HEK293T (cell line): ENCODE data around the gene HOXD13.

Experiments
- CTCF ChIA-PET: fragments of 350-600 bp; formaldehyde crosslinking; extraction: SDS; loops from one replicate; lab custom pipeline; 2021; ENCODE audit warnings: antibody characterized with exemption, inconsistent platforms; lab: Yijun Ruan, JAX
- POLR2A ChIA-PET: fragments of 350-600 bp; formaldehyde crosslinking; extraction: SDS; loops from one replicate; lab custom pipeline; 2020; ENCODE audit warnings: antibody characterized with exemption, inconsistent platforms; lab: Yijun Ruan, JAX
- DNase-seq: peaks from one replicate; pipeline ENCODE4 v3.0.0; 2012; ENCODE audit warnings: mixed read lengths; ENCODE audit errors: extremely low spot score
- ARNT ChIP-seq: fragments of 450-650 bp; IDR thresholded peaks from 2 replicates; pipeline ENCODE4 v1.6.1; 2017; ENCODE audit warnings: mild to moderate bottlenecking
- BHLHE40 ChIP-seq: fragments of 450-650 bp; IDR thresholded peaks from 2 replicates; pipeline ENCODE4 v1.6.1; 2016; ENCODE audit warnings: mild to moderate bottlenecking, moderate library complexity, borderline replicate concordance
- CTBP1 ChIP-seq: fragments of 450-650 bp; IDR thresholded peaks from 2 replicates; pipeline ENCODE4 v1.6.1; 2016; ENCODE audit warnings: borderline replicate concordance
- ELF4 ChIP-seq: fragments of 450-650 bp; IDR thresholded peaks from 2 replicates; pipeline ENCODE4 v1.6.1; 2017; ENCODE audit warnings: antibody characterized with exemption
- FOXA1 ChIP-seq: fragments of 450-650 bp; IDR thresholded peaks from 2 replicates; pipeline ENCODE4 v1.6.1; 2016; ENCODE audit warnings: mild to moderate bottlenecking
- FOXK2 ChIP-seq: fragments of 450-650 bp; IDR thresholded peaks from 2 replicates; pipeline ENCODE4 v1.6.1; 2016; ENCODE audit warnings: mild to moderate bottlenecking
- FOXM1 ChIP-seq: fragments of 450-650 bp; IDR thresholded peaks from 2 replicates; pipeline ENCODE4 v1.6.1; 2017; ENCODE audit warnings: mild to moderate bottlenecking, borderline replicate concordance
- HDGF ChIP-seq: fragments of 450-650 bp; IDR thresholded peaks from 2 replicates; pipeline ENCODE4 v1.6.1; 2017; ENCODE audit warnings: antibody characterized with exemption, borderline replicate concordance
- L3MBTL2 ChIP-seq: fragments of 450-650 bp; conservative IDR thresholded peaks from 2 replicates; pipeline ENCODE4 v1.6.1; 2016; ENCODE audit warnings: mild to moderate bottlenecking
- LEF1 ChIP-seq: fragments of 450-650 bp; IDR thresholded peaks from 2 replicates; pipeline ENCODE4 v1.6.1; 2017; ENCODE audit warnings: mild to moderate bottlenecking, borderline replicate concordance
- NFRKB ChIP-seq: fragments of 450-650 bp; IDR thresholded peaks from 2 replicates; pipeline ENCODE4 v1.6.1; 2016; ENCODE audit warnings: mild to moderate bottlenecking, moderate library complexity
- SP1 ChIP-seq: fragments of 450-650 bp; IDR thresholded peaks from 2 replicates; pipeline ENCODE4 v1.6.1; 2017
- SUZ12 ChIP-seq: fragments of 450-650 bp; IDR thresholded peaks from 2 replicates; pipeline ENCODE4 v1.6.1; 2016; ENCODE audit warnings: mild to moderate bottlenecking
- TARDBP ChIP-seq: fragments of 450-650 bp; IDR thresholded peaks from 2 replicates; pipeline ENCODE4 v1.6.1; 2016
- ZNF384 ChIP-seq: fragments of 450-650 bp; IDR thresholded peaks from 2 replicates; pipeline ENCODE4 v1.6.1; 2016
- TF ChIP-seq, protein P1 (sequence below): fragments of 450-650 bp; IDR thresholded peaks from 2 replicates; pipeline ENCODE4 v1.6.1; 2016

The HOXD13 gene

GRCh38 chr2:176136374-176137251 is 44.1 kb downstream of the HOXD13 start:
- POLR2A ChIA-PET, result interaction anchor here (0.5 to 2.9 kb wide), 9 partner anchors 9 to 518 kb away, joined by 3 to 12 read pairs (median 4); partner anchors contain the start of gene LNPK
- CTCF ChIA-PET, result interaction anchor here (0.7 to 2.3 kb wide), 4 partner anchors 10 to 545 kb away, joined by 3 to 9 read pairs (median 4); no protein-coding TSS in a partner anchor
- DNase-seq, result no peak
- TF ChIP-seq BHLHE40, result no peak
- TF ChIP-seq, protein P1, sequence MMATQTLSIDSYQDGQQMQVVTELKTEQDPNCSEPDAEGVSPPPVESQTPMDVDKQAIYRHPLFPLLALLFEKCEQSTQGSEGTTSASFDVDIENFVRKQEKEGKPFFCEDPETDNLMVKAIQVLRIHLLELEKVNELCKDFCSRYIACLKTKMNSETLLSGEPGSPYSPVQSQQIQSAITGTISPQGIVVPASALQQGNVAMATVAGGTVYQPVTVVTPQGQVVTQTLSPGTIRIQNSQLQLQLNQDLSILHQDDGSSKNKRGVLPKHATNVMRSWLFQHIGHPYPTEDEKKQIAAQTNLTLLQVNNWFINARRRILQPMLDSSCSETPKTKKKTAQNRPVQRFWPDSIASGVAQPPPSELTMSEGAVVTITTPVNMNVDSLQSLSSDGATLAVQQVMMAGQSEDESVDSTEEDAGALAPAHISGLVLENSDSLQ, result peak; percentile 64

DNA sequence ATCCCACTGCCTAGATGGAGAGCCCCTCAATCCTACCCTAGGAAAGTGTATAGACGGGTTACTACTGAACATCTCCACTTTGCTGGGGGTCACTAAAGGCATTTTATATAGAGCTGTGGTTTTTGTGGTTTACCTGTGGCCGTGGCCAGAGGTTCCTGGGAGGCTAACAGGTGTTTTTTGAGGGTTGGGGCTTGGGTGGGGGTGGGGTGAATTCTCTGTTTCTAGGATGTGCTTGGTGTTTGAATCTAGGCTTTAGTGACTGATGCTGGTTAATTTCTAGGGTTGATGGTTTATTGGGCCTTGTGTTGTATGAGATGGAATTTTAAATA is 44.7 kb downstream of the HOXD13 start:
- TF ChIP-seq FOXA1 (no peak), ELF4 (no peak), L3MBTL2 (no peak), ARNT (no peak), LEF1 (no peak), FOXM1 (no peak), ZNF384 (no peak), TARDBP (no peak), FOXK2 (no peak), SP1 (no peak), HDGF (no peak)
- TF ChIP-seq, protein P1, result no peak
- no peak for DNase-seq
- POLR2A ChIA-PET, result interaction anchor here (0.5 to 2.9 kb wide), 6 partner anchors 9 to 514 kb away, joined by 3 to 12 read pairs (median 6); no protein-coding TSS in a partner anchor
- CTCF ChIA-PET, result interaction anchor here (1.5 to 2.3 kb wide), 2 partner anchors 318 to 417 kb away, joined by 3 to 9 read pairs; no protein-coding TSS in a partner anchor

DNA sequence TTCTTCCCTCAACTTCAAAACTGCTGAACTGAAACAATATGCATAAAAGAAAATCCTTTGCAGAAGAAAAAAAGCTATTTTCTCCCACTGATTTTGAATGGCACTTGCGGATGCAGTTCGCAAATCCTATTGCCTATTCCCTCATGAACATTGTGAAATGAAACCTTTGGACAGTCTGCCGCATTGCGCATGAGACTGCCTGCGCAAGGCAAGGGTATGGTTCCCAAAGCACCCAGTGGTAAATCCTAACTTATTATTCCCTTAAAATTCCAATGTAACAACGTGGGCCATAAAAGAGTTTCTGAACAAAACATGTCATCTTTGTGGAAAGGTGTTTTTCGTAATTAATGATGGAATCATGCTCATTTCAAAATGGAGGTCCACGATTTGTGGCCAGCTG is 45.4 kb downstream of the HOXD13 start:
- CTCF ChIA-PET, result no interaction called here
- POLR2A ChIA-PET, result interaction anchor here (0.6 to 2.9 kb wide), 2 partner anchors 131 to 317 kb away, joined by 3 to 12 read pairs; partner anchors contain the start of gene MTX2
- TF ChIP-seq NFRKB, result no peak
- TF ChIP-seq FOXA1, result no peak
- no peak for TF ChIP-seq L3MBTL2
- no peak for TF ChIP-seq CTBP1
- TF ChIP-seq SUZ12, result no peak
- TF ChIP-seq SP1, result no peak
- no peak for TF ChIP-seq FOXK2
- TF ChIP-seq, protein P1, result no peak
- no peak for TF ChIP-seq TARDBP
- TF ChIP-seq HDGF, result no peak
- TF ChIP-seq ELF4, result no peak
- TF ChIP-seq BHLHE40, result no peak
- no peak for DNase-seq

- no peak for DNase-seq
- ChIA-PET CTCF (interaction anchor here (2.9 kb wide), 1 partner anchor 317 kb away, joined by 26 read pairs; no protein-coding TSS in a partner anchor), POLR2A (interaction anchor here (1.0 to 1.2 kb wide), 2 partner anchors 8 to 37 kb away, joined by 3 to 5 read pairs; no protein-coding TSS in a partner anchor)
- no peak for TF ChIP-seq HDGF
- no peak for TF ChIP-seq SP1
- no peak for TF ChIP-seq FOXK2
- no peak for TF ChIP-seq L3MBTL2
Observed at GRCh38 chr2:176138526-176138922, 46.0 kb downstream of the HOXD13 start.

DNA sequence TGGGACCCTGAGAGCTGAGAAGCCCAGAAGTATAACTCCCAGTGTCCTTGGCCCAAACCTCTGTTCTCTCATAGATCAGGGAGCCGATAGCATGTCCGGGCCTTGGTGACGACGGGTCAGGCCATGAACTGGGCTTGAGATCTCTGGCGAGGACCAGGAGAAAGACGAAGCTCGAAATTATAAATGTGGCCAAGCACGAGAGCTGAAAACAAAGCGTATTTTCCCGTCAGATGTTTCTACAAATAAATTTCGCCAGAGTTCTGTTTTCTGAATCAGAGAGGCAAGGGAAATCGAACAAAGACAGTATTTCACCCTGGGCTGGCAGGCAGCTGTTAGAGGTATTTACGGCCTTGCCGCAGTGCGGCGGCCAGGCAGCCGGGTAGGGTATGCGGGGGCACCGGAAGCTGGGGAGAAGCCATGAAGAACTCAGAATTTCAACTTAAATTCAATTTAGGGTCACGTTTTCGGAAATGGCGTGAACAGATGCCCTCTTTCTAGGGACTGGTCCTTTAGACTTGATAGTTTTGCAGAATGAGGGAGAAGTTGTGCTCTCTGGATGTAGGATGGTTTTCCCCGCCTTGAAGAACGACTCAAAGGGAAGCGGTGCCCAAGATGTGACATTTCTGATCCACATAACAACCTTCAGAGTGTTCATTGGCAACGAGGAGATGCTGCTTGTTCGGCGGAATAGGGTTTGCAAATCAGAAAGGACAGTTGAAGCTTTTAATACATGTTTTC is 46.6 kb downstream of the HOXD13 start:
- CTCF ChIA-PET, result interaction anchor here (0.8 to 2.9 kb wide), 6 partner anchors 12 to 512 kb away, joined by 3 to 26 read pairs (median 12); no protein-coding TSS in a partner anchor
- TF ChIP-seq HDGF, result no peak
- TF ChIP-seq L3MBTL2, result no peak
- no peak for TF ChIP-seq TARDBP
- no peak for TF ChIP-seq FOXK2
- TF ChIP-seq SUZ12, result no peak
- TF ChIP-seq SP1, result no peak
- TF ChIP-seq NFRKB, result no peak
- TF ChIP-seq ARNT, result no peak
- TF ChIP-seq BHLHE40, result no peak
- POLR2A ChIA-PET, result interaction anchor here (1.0 to 1.2 kb wide), 3 partner anchors 8 to 498 kb away, joined by 3 to 5 read pairs (median 3); no protein-coding TSS in a partner anchor
- no peak for DNase-seq
